T-cell (primary cell): ENCODE results near the gene NECAP2. TPM values are rescaled to one million over a fixed set of nuclear protein-coding genes. Genes with fewer than 3 reads are reported as not detected.
"Not testable (repeated sequence)": the region's sequence is repeated elsewhere in the genome, so short reads cannot be mapped to it uniquely, and the experiment has no call there.

Experiments
- ATAC-seq, 4 experiments: fragments of 200-7000 bp in 3 of 4; fragments of 150-1000 bp in 1 of 4; cut with Tn5 transposase; replicated peaks in 1 of 4; 1 replicate in 3 of 4; 2 replicates in 1 of 4; pipeline ENCODE4 v1.10.0; 2021; ENCODE audit warnings: moderate library complexity in 3 of 4, mild to moderate bottlenecking in 2 of 4, moderate number of reproducible peaks in 1 of 4
- CTCF ChIA-PET, 2 donors: fragments of 300-600 bp; sonication (Branson Sonifier 250); formaldehyde crosslinking; loops; one replicate each; lab custom pipeline; 2022; ENCODE audit warnings: antibody characterized with exemption in 2 of 2; lab: Charles Lee
- POLR2A ChIA-PET, 2 donors: fragments of 300-600 bp; sonication (Branson Sonifier 250); formaldehyde crosslinking; loops; one replicate each; lab custom pipeline; 2022; ENCODE audit warnings: antibody characterized with exemption in 2 of 2; lab: Charles Lee
- DNase-seq, 35 experiments: peaks; one replicate each; pipeline versions ENCODE4 v3.0.0 to v3.0.0-alpha.2; 2013 to 2023
- H3K27ac ChIP-seq: one replicate; pipeline ENCODE4 v1.5.1; 2013; ENCODE audit warnings: low read length
- H3K27me3 ChIP-seq, 2 experiments: replicated peaks in 1 of 2; 1 replicate in 1 of 2; 2 replicates in 1 of 2; pipeline versions ENCODE4 v1.6.1 to v1.7.0; 2013; ENCODE audit warnings: low read length in 1 of 2, mixed read lengths in 1 of 2; ENCODE audit not compliant: control insufficient read depth in 2 of 2, insufficient read depth in 2 of 2; ENCODE audit errors: extremely low read depth in 1 of 2
- H3K36me3 ChIP-seq, 2 donors: 1 replicate in 1 of 2; 2 replicates in 1 of 2; pipeline versions ENCODE4 v1.6.1 to v1.7.0; 2013; ENCODE audit warnings: low read length in 1 of 2; ENCODE audit not compliant: control insufficient read depth in 2 of 2, insufficient read depth in 1 of 2; ENCODE audit errors: extremely low read depth in 1 of 2
- H3K4me1 ChIP-seq, 2 experiments: 1 replicate in 1 of 2; 2 replicates in 1 of 2; pipeline versions ENCODE4 v1.6.1 to v1.7.0; 2013; ENCODE audit warnings: low read length in 2 of 2, mixed read lengths in 1 of 2; ENCODE audit not compliant: insufficient read depth in 2 of 2, control insufficient read depth in 1 of 2; ENCODE audit errors: extremely low read depth in 1 of 2
- H3K4me3 ChIP-seq, 2 donors: 1 replicate in 1 of 2; 2 replicates in 1 of 2; pipeline versions ENCODE4 v1.5.1 to v1.7.0; 2013; ENCODE audit warnings: mild to moderate bottlenecking in 2 of 2, low read length in 1 of 2, moderate library complexity in 1 of 2; ENCODE audit not compliant: control insufficient read depth in 1 of 2; ENCODE audit errors: extremely low read depth in 1 of 2
- H3K9me3 ChIP-seq: 2 replicates; pipeline ENCODE4 v1.7.0; 2013
- H3K27ac Mint-ChIP-seq, 2 donors: one replicate each; pipeline ENCODE4 v1.8.0; 2020 to 2021; ENCODE audit warnings: mild to moderate bottlenecking in 2 of 2, mixed read lengths in 2 of 2
- H3K27me3 Mint-ChIP-seq, 2 donors: one replicate each; pipeline ENCODE4 v1.8.0; 2021 to 2022; ENCODE audit warnings: mixed read lengths in 2 of 2
- H3K36me3 Mint-ChIP-seq: one replicate; pipeline ENCODE4 v1.8.0; 2021; ENCODE audit warnings: mixed read lengths
- H3K4me1 Mint-ChIP-seq, 3 donors: one replicate each; pipeline ENCODE4 v1.8.0; 2020 to 2022; ENCODE audit warnings: mixed read lengths in 3 of 3, mild to moderate bottlenecking in 1 of 3
- H3K4me3 Mint-ChIP-seq, 3 donors: one replicate each; pipeline ENCODE4 v1.8.0; 2020 to 2022; ENCODE audit warnings: mild to moderate bottlenecking in 3 of 3, mixed read lengths in 3 of 3, moderate library complexity in 3 of 3
- H3K9me3 Mint-ChIP-seq, 3 donors: one replicate each; pipeline ENCODE4 v1.8.0; 2020 to 2022; ENCODE audit warnings: mixed read lengths in 3 of 3
- WGBS: methylation state at CpG from one replicate; pipeline ENCODE4 v1.1.5; 2013; ENCODE audit warnings: missing lambda C conversion rate; ENCODE audit not compliant: insufficient coverage; 5-methylcytosine and 5-hydroxymethylcytosine counted together
- total RNA-seq, 35 experiments: library from RNA in 6 of 35; stranded (reverse) in 6 of 35; fragments of 120-200 nt in 1 of 35; gene quantifications; one replicate each; pipeline versions ENCODE4 v1.2.1 to v1.2.4 and lab custom pipeline; 2013 to 2026

NECAP2 gene
- total RNA-seq, 5 donors from 2014 or later (not counting 1 experiment from before 2014, with no cell fraction given): 98.4 to 149 (median 138) TPM

- H3K4me1 ChIP-seq, H3K4me3 ChIP-seq, H3K9me3 Mint-ChIP-seq, H3K27me3 ChIP-seq, POLR2A ChIA-PET, H3K4me3 Mint-ChIP-seq, H3K27ac ChIP-seq, CTCF ChIA-PET, H3K9me3 ChIP-seq, H3K27ac Mint-ChIP-seq, H3K27me3 Mint-ChIP-seq, DNase-seq: not testable (repeated sequence)
- H3K36me3 ChIP-seq: peaks cover 9 to 39% of the 10 kb centered on the region in 2 donors
- peaks cover 3 to 11% (median 7%) of the 10 kb centered on the region in 3 donors for H3K4me1 Mint-ChIP-seq
- H3K36me3 Mint-ChIP-seq: peaks cover 33% of the 10 kb centered on the region
- peak in 1 of 4 experiments; percentile 41 for ATAC-seq
- WGBS: no CpG with 5 or more reads among the region's 2 CpGs
These were observed 34.4 kb downstream of the NECAP2 start for GRCh38 chr1:16474891-16475290.

DNA sequence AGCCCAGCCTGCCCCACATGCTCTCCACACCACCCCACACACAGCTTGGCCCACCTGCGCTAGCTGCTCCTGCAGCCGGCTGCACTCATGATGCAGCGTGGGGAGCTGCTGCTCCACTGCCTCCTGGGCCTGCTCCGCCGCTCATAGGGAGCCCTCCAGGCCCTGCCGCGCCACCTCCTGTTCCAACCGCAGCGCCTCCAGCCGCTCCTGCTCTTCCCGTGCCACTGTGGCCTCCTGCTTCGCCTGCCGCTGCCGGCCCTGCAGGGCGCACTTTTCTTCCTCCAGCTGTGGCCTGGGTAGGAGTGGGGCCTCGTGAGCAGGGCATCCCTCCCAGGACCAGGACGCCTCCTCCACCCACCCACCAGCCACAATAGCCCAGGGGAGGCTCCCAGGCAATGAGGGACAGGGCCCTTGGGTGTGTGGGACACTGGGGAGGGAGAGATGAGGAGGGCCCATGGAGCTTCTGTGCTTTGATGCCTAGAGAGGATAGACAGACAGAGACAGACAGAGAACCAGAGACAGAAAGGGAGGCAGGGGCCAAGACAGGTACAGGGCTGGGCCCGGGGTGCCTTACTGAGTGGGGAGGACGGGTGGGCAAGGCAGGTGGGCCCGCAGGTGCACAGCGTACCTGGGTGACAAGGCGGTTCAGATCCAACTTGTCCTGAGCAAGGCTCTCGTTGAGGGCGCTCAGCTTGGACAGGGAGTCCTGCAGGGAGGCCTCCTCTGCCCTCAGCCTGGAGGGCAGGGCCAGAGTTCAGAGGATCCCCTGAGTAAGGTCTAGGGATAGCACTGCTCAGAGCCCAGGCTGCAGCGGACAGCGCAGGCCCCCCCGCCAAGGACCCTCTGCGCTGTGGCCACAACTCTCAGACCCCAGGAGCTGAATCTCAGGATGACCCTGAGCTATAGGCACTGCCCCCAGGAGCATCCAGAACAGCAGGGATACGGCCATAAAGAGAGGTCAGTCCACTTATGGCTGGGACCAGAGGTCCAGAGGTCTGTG lies 35.5 kb downstream of the NECAP2 start:
- H3K9me3 Mint-ChIP-seq, H3K4me1 ChIP-seq, H3K4me3 ChIP-seq, H3K27me3 ChIP-seq, H3K27me3 Mint-ChIP-seq, H3K27ac Mint-ChIP-seq, H3K9me3 ChIP-seq, POLR2A ChIA-PET, CTCF ChIA-PET, H3K27ac ChIP-seq, H3K4me3 Mint-ChIP-seq, DNase-seq: not testable (repeated sequence)
- peaks cover 42% of the 10 kb centered on the region for H3K36me3 Mint-ChIP-seq
- WGBS: 97% methylated on average over 16 of the region's 29 CpGs
- peaks cover 3 to 11% (median 7%) of the 10 kb centered on the region in 3 donors for H3K4me1 Mint-ChIP-seq
- peak in 1 of 4 experiments; percentile 23 for ATAC-seq
- H3K36me3 ChIP-seq: peaks cover 13 to 47% of the 10 kb centered on the region in 2 donors

GRCh38 chr1:16478091-16478490 lies 37.6 kb downstream of the NECAP2 start:
- H3K36me3 ChIP-seq: peaks cover 13 to 52% of the 10 kb centered on the region in 2 donors
- ATAC-seq (no peak), DNase-seq (no peak)
- no peaks in the 10 kb centered on the region for H3K9me3 Mint-ChIP-seq
- H3K4me3 ChIP-seq: no peak overlapping the region
- H3K27me3 Mint-ChIP-seq: no peaks in the 10 kb centered on the region
- no peak overlapping the region for H3K27ac Mint-ChIP-seq
- H3K9me3 ChIP-seq: no peaks in the 10 kb centered on the region
- H3K27me3 ChIP-seq: no peaks in the 10 kb centered on the region
- POLR2A ChIA-PET: no interaction called here
- H3K27ac ChIP-seq: no peak overlapping the region
- 85% methylated on average over 12 of the region's 12 CpGs for WGBS
- CTCF ChIA-PET: no interaction called here
- H3K36me3 Mint-ChIP-seq: peaks cover 32% of the 10 kb centered on the region
- no peaks in the 10 kb centered on the region for H3K4me1 ChIP-seq
- no peak overlapping the region for H3K4me3 Mint-ChIP-seq
- peaks cover 2 to 7% (median 3%) of the 10 kb centered on the region in 3 donors for H3K4me1 Mint-ChIP-seq

DNA sequence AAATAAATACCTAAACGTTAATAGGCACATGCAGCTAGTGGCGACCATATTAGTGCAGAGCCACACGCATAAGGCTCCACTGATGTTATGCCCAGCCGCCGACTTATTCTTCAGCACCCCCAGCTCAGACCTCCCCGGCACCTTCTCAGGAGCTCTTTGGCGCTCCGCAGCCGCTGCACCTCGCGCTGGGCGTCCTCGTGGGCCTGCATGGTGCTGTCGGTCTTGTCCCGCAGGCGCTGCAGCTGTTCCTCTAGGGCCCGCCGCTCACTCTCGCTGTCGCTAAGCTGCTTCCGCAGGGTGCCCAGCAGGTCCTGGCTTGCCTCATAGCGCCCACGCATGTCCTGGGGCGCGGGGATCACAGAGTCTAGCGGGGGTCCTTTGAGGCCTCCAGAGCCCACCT lies 42.6 kb downstream of the NECAP2 start:
- CTCF ChIA-PET, H3K4me3 ChIP-seq, H3K27me3 Mint-ChIP-seq, H3K4me1 ChIP-seq, H3K9me3 ChIP-seq, H3K27me3 ChIP-seq, H3K27ac ChIP-seq, H3K4me1 Mint-ChIP-seq, H3K9me3 Mint-ChIP-seq, ATAC-seq, H3K4me3 Mint-ChIP-seq, POLR2A ChIA-PET, DNase-seq, H3K27ac Mint-ChIP-seq: not testable (repeated sequence)
- 98% methylated on average over 24 of the region's 26 CpGs for WGBS
- H3K36me3 ChIP-seq: peaks cover 13 to 49% of the 10 kb centered on the region in 2 donors
- H3K36me3 Mint-ChIP-seq: peaks cover 23% of the 10 kb centered on the region

GRCh38 chr1:16483639-16484500 lies 43.3 kb downstream of the NECAP2 start:
- POLR2A ChIA-PET, DNase-seq, ATAC-seq, H3K27me3 ChIP-seq, H3K4me1 ChIP-seq, H3K9me3 Mint-ChIP-seq, H3K27ac Mint-ChIP-seq, H3K4me3 Mint-ChIP-seq, H3K4me1 Mint-ChIP-seq, CTCF ChIA-PET, H3K27me3 Mint-ChIP-seq, H3K9me3 ChIP-seq, H3K4me3 ChIP-seq, H3K27ac ChIP-seq: not testable (repeated sequence)
- peaks cover 7 to 46% of the 10 kb centered on the region in 2 donors for H3K36me3 ChIP-seq
- peaks cover 20% of the 10 kb centered on the region for H3K36me3 Mint-ChIP-seq
- 94% methylated on average over 30 of the region's 45 CpGs for WGBS

DNA sequence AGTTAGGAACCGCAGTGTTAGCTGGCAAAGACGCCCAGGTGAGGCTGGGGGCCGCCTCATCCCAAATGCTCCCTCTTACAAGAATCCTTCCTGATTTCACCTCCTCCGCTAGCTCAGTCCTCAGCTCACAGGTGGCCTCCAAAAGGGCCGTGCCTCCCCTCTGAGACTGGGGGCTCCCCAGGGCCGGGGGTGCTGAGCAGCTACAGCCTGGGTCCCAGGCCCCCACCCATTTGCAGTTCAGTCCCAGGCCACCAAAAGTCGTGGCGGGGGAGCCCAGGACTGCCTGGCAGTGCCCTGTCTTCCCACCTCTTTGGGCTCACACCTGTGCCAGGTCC lies 43.9 kb downstream of the NECAP2 start:
- no peaks in the 10 kb centered on the region for H3K9me3 Mint-ChIP-seq
- DNase-seq: no peak
- no peak overlapping the region for H3K27ac Mint-ChIP-seq
- peaks cover 7 to 46% of the 10 kb centered on the region in 2 donors for H3K36me3 ChIP-seq
- no peak overlapping the region for H3K4me3 Mint-ChIP-seq
- no peaks in the 10 kb centered on the region for H3K27me3 Mint-ChIP-seq
- H3K4me1 Mint-ChIP-seq: peaks cover 0 to 2% (median 0%) of the 10 kb centered on the region in 3 donors
- no peaks in the 10 kb centered on the region for H3K4me1 ChIP-seq
- no peaks in the 10 kb centered on the region for H3K9me3 ChIP-seq
- peaks cover 20% of the 10 kb centered on the region for H3K36me3 Mint-ChIP-seq
- POLR2A ChIA-PET: no interaction called here
- H3K4me3 ChIP-seq: no peak overlapping the region
- 94% methylated on average over 3 of the region's 8 CpGs for WGBS
- CTCF ChIA-PET: no interaction called here
- ATAC-seq: no peak
- no peaks in the 10 kb centered on the region for H3K27me3 ChIP-seq
- H3K27ac ChIP-seq: no peak overlapping the region
